Mucosa of stomach (tissue), 1 donor: ENCODE measurements around the gene CAMTA1.
"Not testable (repeated sequence)": the region's sequence is repeated elsewhere in the genome, so short reads cannot be mapped to it uniquely, and the experiment has no call there.

Source experiments
- H3K27me3 ChIP-seq: one replicate; pipeline ENCODE4 v1.7.0; 2013; ENCODE audit warnings: mild to moderate bottlenecking, low read length; ENCODE audit not compliant: control insufficient read depth, insufficient read depth
- H3K36me3 ChIP-seq: one replicate; pipeline ENCODE4 v1.7.0; 2013; ENCODE audit warnings: low read length; ENCODE audit not compliant: control insufficient read depth, insufficient read depth
- H3K4me1 ChIP-seq: one replicate; pipeline ENCODE4 v1.7.0; 2013; ENCODE audit warnings: mild to moderate bottlenecking, low read length; ENCODE audit not compliant: control insufficient read depth, insufficient read depth
- H3K4me3 ChIP-seq: one replicate; pipeline ENCODE4 v1.7.0; 2013; ENCODE audit warnings: low read length
- H3K9ac ChIP-seq: one replicate; pipeline ENCODE4 v1.7.0; 2013; ENCODE audit warnings: mild to moderate bottlenecking, low read length, moderate library complexity
- H3K9me3 ChIP-seq: one replicate; pipeline ENCODE4 v1.7.0; 2013; ENCODE audit warnings: mild to moderate bottlenecking, low read length, moderate library complexity; ENCODE audit not compliant: control insufficient read depth
- donor health status: Pancreatic carcinoma.

Gene CAMTA1

DNA sequence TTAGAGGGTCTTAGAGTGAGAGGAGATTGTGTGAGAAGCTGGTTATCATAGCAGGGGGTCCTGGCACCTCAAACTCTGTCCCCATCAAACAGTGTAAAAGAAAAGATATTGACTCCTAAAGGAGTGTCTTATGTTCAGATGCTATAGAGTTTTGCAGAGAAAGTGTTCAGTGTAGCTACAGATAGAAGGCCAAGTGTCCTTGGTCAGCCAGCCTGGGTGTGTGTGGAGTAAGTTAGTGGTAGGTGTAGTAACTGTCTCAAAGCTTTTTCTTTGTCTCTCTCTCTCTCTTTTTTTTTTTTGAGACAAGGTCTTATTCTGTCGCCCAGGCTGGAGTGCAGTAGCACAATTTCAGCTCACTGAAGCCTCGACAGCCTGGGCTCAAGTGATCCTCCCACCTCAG lies 17.2 kb downstream of the CAMTA1 start:
- Histone ChIP-seq H3K4me3 (no peak overlapping the region), H3K36me3 (no peaks in the 10 kb centered on the region), H3K9me3 (no peaks in the 10 kb centered on the region), H3K4me1 (peaks cover 20% of the 10 kb centered on the region), H3K27me3 (no peaks in the 10 kb centered on the region), H3K9ac (no peak overlapping the region)

GRCh38 chr1:6802893-6803292 lies 17.6 kb downstream of the CAMTA1 start:
- Histone ChIP-seq H3K4me3 (no peak overlapping the region), H3K36me3 (no peaks in the 10 kb centered on the region), H3K9ac (no peak overlapping the region), H3K4me1 (peaks cover 24% of the 10 kb centered on the region), H3K27me3 (no peaks in the 10 kb centered on the region), H3K9me3 (no peaks in the 10 kb centered on the region)

DNA sequence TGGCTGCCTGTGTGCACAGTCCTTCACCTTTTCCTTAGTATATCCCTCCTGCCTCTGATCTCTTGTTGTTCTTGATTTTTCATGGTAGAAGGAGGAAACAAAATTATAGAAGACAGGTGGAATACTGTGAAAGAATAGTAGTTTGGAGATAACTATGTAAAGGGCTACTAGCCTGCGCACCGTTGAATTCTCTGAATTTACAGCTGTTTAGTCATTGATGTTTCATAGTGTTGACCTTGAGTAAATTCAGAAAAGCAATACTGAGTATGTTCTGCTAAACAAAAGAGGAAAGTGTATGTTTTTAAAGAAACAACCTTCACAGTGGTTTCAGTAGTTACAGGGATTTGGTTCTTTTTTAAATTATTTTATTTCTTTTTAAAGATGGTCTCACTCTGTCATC lies 18.1 kb downstream of the CAMTA1 start:
- peaks cover 28% of the 10 kb centered on the region for H3K4me1 ChIP-seq
- H3K27me3 ChIP-seq: no peaks in the 10 kb centered on the region
- no peak overlapping the region for H3K9ac ChIP-seq
- no peak overlapping the region for H3K4me3 ChIP-seq
- H3K9me3 ChIP-seq: no peaks in the 10 kb centered on the region
- H3K36me3 ChIP-seq: no peaks in the 10 kb centered on the region

DNA sequence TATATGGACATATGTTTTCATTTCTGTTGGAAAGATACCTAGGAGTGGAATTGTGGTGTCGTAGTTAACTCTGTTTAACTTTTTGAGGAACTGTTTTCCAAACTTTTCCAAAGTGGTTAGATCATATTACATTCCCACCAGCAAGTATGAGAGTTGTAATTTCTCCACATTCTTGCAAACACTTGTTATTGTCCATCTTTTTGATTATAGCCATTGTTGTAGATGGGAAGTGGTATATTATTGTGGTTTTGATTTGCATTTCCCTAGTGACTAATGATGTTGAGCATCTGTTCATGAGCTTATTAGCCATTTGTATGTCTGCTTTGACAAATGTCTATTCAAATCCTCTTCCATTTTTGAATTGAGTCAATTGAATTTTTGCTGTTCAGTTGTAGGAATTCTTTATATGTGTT lies 19.8 kb downstream of the CAMTA1 start:
- no peak overlapping the region for H3K9ac ChIP-seq
- H3K9me3 ChIP-seq: no peaks in the 10 kb centered on the region
- no peak overlapping the region for H3K4me3 ChIP-seq
- H3K4me1 ChIP-seq: peaks cover 32% of the 10 kb centered on the region
- no peaks in the 10 kb centered on the region for H3K36me3 ChIP-seq
- no peaks in the 10 kb centered on the region for H3K27me3 ChIP-seq

DNA sequence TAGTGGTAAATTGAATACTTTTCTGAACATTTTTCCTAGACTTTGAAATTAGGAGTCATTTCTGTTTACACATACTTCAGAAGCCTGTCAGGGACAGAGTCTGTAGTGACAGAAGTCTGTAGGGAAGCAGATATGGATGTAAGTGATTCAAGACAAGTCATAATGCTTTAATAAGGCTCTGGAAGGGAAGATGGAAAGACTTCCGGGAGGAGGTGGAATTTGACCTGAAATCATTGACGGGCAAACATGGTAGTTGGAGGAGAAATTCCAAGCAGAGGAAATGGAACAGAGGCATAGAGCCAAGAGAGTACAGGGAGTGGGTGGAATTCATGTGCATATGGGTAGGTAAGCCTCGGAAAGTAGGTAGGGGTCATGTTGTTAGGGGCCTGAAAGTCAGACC lies 22.5 kb downstream of the CAMTA1 start:
- Histone ChIP-seq H3K9me3 (no peaks in the 10 kb centered on the region), H3K4me1 (peaks cover 17% of the 10 kb centered on the region), H3K36me3 (no peaks in the 10 kb centered on the region), H3K9ac (no peak overlapping the region), H3K4me3 (no peak overlapping the region), H3K27me3 (no peaks in the 10 kb centered on the region)

GRCh38 chr1:6809461-6809860 lies 24.2 kb downstream of the CAMTA1 start:
- H3K9me3 ChIP-seq: no peaks in the 10 kb centered on the region
- H3K4me1 ChIP-seq: peaks cover 16% of the 10 kb centered on the region
- H3K36me3 ChIP-seq: no peaks in the 10 kb centered on the region
- H3K27me3 ChIP-seq: no peaks in the 10 kb centered on the region
- no peak overlapping the region for H3K9ac ChIP-seq
- H3K4me3 ChIP-seq: no peak overlapping the region

GRCh38 chr1:6810146-6810734 lies 25.0 kb downstream of the CAMTA1 start:
- H3K36me3 ChIP-seq, H3K27me3 ChIP-seq: not testable (repeated sequence)

DNA sequence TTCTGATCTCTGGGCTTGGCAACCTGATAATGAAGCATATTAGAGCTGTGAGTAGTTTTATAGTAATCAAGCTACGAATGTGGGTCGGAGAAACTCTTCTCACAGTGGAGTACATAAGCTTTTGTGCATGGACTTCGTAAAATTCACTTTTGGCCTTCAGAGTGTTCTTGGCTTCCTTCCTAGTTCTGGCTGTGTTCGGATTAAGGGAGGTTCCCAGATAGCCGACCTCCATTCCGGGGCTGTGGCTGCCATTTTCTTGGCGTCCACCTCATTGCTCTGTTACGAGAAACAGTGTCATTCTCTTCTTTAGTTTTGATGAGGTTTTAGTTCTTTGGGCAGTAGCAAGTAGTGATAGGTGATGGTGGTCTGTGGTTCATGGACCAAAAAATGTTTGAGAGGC lies 26.3 kb downstream of the CAMTA1 start:
- Histone ChIP-seq H3K4me3 (no peak overlapping the region), H3K36me3 (no peaks in the 10 kb centered on the region)

More at GRCh38 chr1:6810146-6810734, 25.0 kb downstream of the CAMTA1 start:
- H3K9ac ChIP-seq, H3K9me3 ChIP-seq, H3K4me3 ChIP-seq: not testable (repeated sequence)
- H3K4me1 ChIP-seq: peaks cover 16% of the 10 kb centered on the region

GRCh38 chr1:6813165-6813564 lies 27.9 kb downstream of the CAMTA1 start:
- H3K36me3 ChIP-seq: no peaks in the 10 kb centered on the region
- peaks cover 10% of the 10 kb centered on the region for H3K4me1 ChIP-seq
- H3K9ac ChIP-seq: no peak overlapping the region
- H3K4me3 ChIP-seq: no peak overlapping the region
- no peaks in the 10 kb centered on the region for H3K27me3 ChIP-seq
- no peaks in the 10 kb centered on the region for H3K9me3 ChIP-seq

More for the DNA sequence above, 26.3 kb downstream of the CAMTA1 start:
- Histone ChIP-seq H3K4me1 (peaks cover 20% of the 10 kb centered on the region), H3K27me3 (no peaks in the 10 kb centered on the region), H3K9me3 (no peaks in the 10 kb centered on the region), H3K9ac (no peak overlapping the region)

GRCh38 chr1:6815726-6816125 lies 30.5 kb downstream of the CAMTA1 start:
- H3K9me3 ChIP-seq: no peaks in the 10 kb centered on the region
- H3K9ac ChIP-seq: no peak overlapping the region
- no peaks in the 10 kb centered on the region for H3K27me3 ChIP-seq
- no peaks in the 10 kb centered on the region for H3K36me3 ChIP-seq
- peaks cover 14% of the 10 kb centered on the region for H3K4me1 ChIP-seq
- no peak overlapping the region for H3K4me3 ChIP-seq

- Histone ChIP-seq H3K4me1 (peaks cover 30% of the 10 kb centered on the region), H3K36me3 (no peaks in the 10 kb centered on the region), H3K27me3 (no peaks in the 10 kb centered on the region), H3K4me3 (no peak overlapping the region), H3K9me3 (no peaks in the 10 kb centered on the region), H3K9ac (no peak overlapping the region)
Observed at GRCh38 chr1:6819246-6820040, 34.2 kb downstream of the CAMTA1 start.

DNA sequence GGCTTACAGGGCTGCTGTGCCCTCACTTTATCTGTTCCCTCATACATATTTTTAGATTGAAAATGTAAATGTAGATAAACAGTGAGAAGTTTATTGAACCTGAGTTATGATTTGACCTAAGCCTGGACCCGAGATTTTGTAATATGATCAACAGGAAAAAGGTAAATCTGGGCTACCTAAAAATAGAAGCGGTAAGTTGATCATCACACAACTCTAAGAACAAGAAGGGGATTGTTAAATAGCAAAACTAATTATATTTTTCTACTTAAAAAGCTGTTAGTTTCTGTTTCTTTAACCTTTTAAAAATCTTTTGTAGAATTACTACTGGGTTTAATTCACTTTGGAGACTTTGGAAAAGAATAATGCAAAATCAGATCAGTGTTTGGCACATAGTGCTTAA lies 35.6 kb downstream of the CAMTA1 start:
- Histone ChIP-seq H3K4me1 (peaks cover 41% of the 10 kb centered on the region), H3K4me3 (no peak overlapping the region), H3K27me3 (no peaks in the 10 kb centered on the region)

More for the DNA sequence above, 35.6 kb downstream of the CAMTA1 start:
- Histone ChIP-seq H3K36me3 (no peaks in the 10 kb centered on the region), H3K9me3 (no peaks in the 10 kb centered on the region), H3K9ac (no peak overlapping the region)
